ENCODE data around the gene TMCC1. TPM values are rescaled to one million over a fixed set of nuclear protein-coding genes. Genes with fewer than 3 reads are reported as not detected.

The TMCC1 gene
- polyA plus RNA-seq, 1 of the 3 experiments (the other 2 are of a cell fraction), result 7.2 TPM

- peaks cover 0 to 13% of the 10 kb centered on the region in 2 experiments; a peak in 1 of 4 replicates for H3K4me1 ChIP-seq (ENCODE audit: control insufficient read depth in 1 of 2, insufficient read depth in 2 of 2, low read depth in 1 of 2, low read length in 1 of 2)
- CTCF ChIA-PET, result interaction anchor here (1.8 kb wide), 1 partner anchor 34 kb away, joined by 8 read pairs; no protein-coding TSS in a partner anchor
Observed at GRCh38 chr3:129859272-129859671, 34.2 kb downstream of the TMCC1 start.

More at GRCh38 chr3:129859272-129859671, 34.2 kb downstream of the TMCC1 start:
- H3K9ac ChIP-seq, result no peak overlapping the region
- no peaks in the 10 kb centered on the region for H3K27me3 ChIP-seq (ENCODE audit: insufficient read depth)
- peaks cover 14% of the 10 kb centered on the region for H3F3A ChIP-seq (replicated peaks; ENCODE audit: insufficient read depth)
- peaks cover 55% of the 10 kb centered on the region for H3K79me2 ChIP-seq (ENCODE audit: insufficient read depth)
- DNase-seq, result no peak
- POLR2A ChIA-PET, result no interaction called here
- peaks cover 3 to 26% of the 10 kb centered on the region in 2 experiments for H3K36me3 ChIP-seq (replicated peaks in 1 of 2; ENCODE audit: control insufficient read depth in 1 of 2, insufficient read depth in 2 of 2, low read length in 1 of 2)
- no peaks in the 10 kb centered on the region for H3K9me3 ChIP-seq
- no peak overlapping the region for H3K27ac ChIP-seq (ENCODE audit: low read depth in 2 of 2, low read length in 1 of 2)
- no peaks in the 10 kb centered on the region for H3K9me2 ChIP-seq
- TF ChIP-seq USF2 (IDR thresholded peaks at IDR 0.05; ENCODE audit: borderline replicate concordance, low read depth, low read length) (no peak), PBX3 (IDR thresholded peaks at IDR 0.05) (no peak), RCOR1 (IDR thresholded peaks at IDR 0.05; ENCODE audit: low read length) (no peak), USF1 (IDR thresholded peaks at IDR 0.05; ENCODE audit: borderline replicate concordance, low read depth) (no peak), IRF3 (IDR thresholded peaks at IDR 0.05; ENCODE audit: low read depth, low read length) (no peak), RFX5 (IDR thresholded peaks at IDR 0.05; ENCODE audit: low read length) (no peak), MXI1 (IDR thresholded peaks at IDR 0.05; ENCODE audit: low read depth, low read length) (no peak), RXRA (IDR thresholded peaks at IDR 0.05; ENCODE audit: borderline replicate concordance, low read depth) (no peak), RAD21 (IDR thresholded peaks at IDR 0.05; ENCODE audit: low read length) (no peak), EZH2phosphoT487 (IDR thresholded peaks at IDR 0.05; ENCODE audit: borderline replicate concordance, low read depth) (no peak), MAX (IDR thresholded peaks at IDR 0.05; ENCODE audit: low read depth) (no peak), SMC3 (IDR thresholded peaks at IDR 0.05; ENCODE audit: low read depth, low read length) (no peak), NFIC (IDR thresholded peaks at IDR 0.05; ENCODE audit: borderline replicate concordance) (no peak), GABPA (IDR thresholded peaks at IDR 0.05; ENCODE audit: low read depth) (no peak), GATA2 (CRISPR knock-in tag; IDR thresholded peaks at IDR 0.05) (no peak), TEAD4 (IDR thresholded peaks at IDR 0.05; ENCODE audit: borderline replicate concordance, insufficient read depth) (no peak), ZBTB33 (IDR thresholded peaks at IDR 0.05; ENCODE audit: borderline replicate concordance, low read depth) (no peak)
- no peak overlapping the region for H3K4me3 ChIP-seq (ENCODE audit: low read depth in 2 of 2, low read length in 1 of 2)
- no peak overlapping the region for H2AFZ ChIP-seq (ENCODE audit: low read depth)
- WGBS (ENCODE audit: low lambda C conversion rate), result 92% methylated on average over 4 of the region's 4 CpGs
- H4K20me1 ChIP-seq (ENCODE audit: insufficient read depth), result no peaks in the 10 kb centered on the region
- H3K4me2 ChIP-seq, result no peak overlapping the region
